SK-N-SH (cell line): ENCODE data around the gene PELI3. TPM values are rescaled to one million over a fixed set of nuclear protein-coding genes. Genes with fewer than 3 reads are reported as not detected.
A peak's percentile ranks its signal among the peaks of the same experiment; 100 is the strongest.

ENCODE experiments used
- CTCF ChIA-PET: fragments of 300-600, 350-600 bp; formaldehyde crosslinking; extraction: SDS; loops from one replicate; lab custom pipeline; 2021; lab: Yijun Ruan, JAX
- POLR2A ChIA-PET: fragments of 350-600 bp; sonication (Branson Sonifier 250); formaldehyde crosslinking; extraction: SDS; loops from one replicate; lab custom pipeline; 2020; ENCODE audit warnings: antibody characterized with exemption, inconsistent platforms; lab: Yijun Ruan, JAX
- DNase-seq: peaks from one replicate; pipeline ENCODE4 v3.0.0; 2012
- H2AFZ ChIP-seq: fragments of 200-600 bp; sonication (generic); 2 replicates; pipeline ENCODE4 v1.8.1; 2016; ENCODE audit warnings: antibody characterized with exemption, mild to moderate bottlenecking, low read depth
- H3F3A ChIP-seq: fragments of 200-600 bp; sonication (generic); replicated peaks from 2 replicates; pipeline ENCODE3; 2016; ENCODE audit warnings: antibody characterized with exemption, mild to moderate bottlenecking; ENCODE audit not compliant: insufficient read depth
- H3K27ac ChIP-seq, 2 experiments: fragments of 200-500 bp in 1 of 2; fragments of 200-600 bp in 1 of 2; sonication (Bioruptor generic) in 1 of 2; sonication (generic), shearing (Covaris generic) in 1 of 2; 2 replicates each; pipeline versions ENCODE4 v1.5.1 to v1.6.1; 2014 to 2016; ENCODE audit warnings: low read depth in 2 of 2, inconsistent platforms in 1 of 2, low read length in 1 of 2, mild to moderate bottlenecking in 1 of 2, mixed read lengths in 1 of 2
- H3K27me3 ChIP-seq: fragments of 200-600 bp; sonication (generic), shearing (Covaris generic); 2 replicates; pipeline ENCODE4 v1.6.1; 2016; ENCODE audit warnings: mixed run types; ENCODE audit not compliant: insufficient read depth
- H3K36me3 ChIP-seq, 2 experiments: fragments of 200-500 bp in 1 of 2; fragments of 200-600 bp in 1 of 2; sonication (Bioruptor generic) in 1 of 2; sonication (generic) in 1 of 2; replicated peaks in 1 of 2; 2 replicates each; pipeline versions ENCODE3 to v1.5.1; 2014 to 2016; ENCODE audit warnings: low read length in 1 of 2, mild to moderate bottlenecking in 1 of 2; ENCODE audit not compliant: insufficient read depth in 2 of 2, control insufficient read depth in 1 of 2
- H3K4me1 ChIP-seq, 2 experiments: fragments of 200-500 bp in 1 of 2; fragments of 200-600 bp in 1 of 2; sonication (Bioruptor generic) in 1 of 2; sonication (generic), shearing (Covaris generic) in 1 of 2; 2 replicates each; pipeline versions ENCODE4 v1.5.1 to v1.6.1; 2014 to 2016; ENCODE audit warnings: low read depth in 1 of 2, low read length in 1 of 2, mixed run types in 1 of 2; ENCODE audit not compliant: insufficient read depth in 2 of 2, control insufficient read depth in 1 of 2
- H3K4me2 ChIP-seq: fragments of 200-600 bp; sonication (generic), shearing (Covaris generic); 2 replicates; pipeline ENCODE4 v1.6.1; 2017; ENCODE audit warnings: mixed run types
- H3K4me3 ChIP-seq, 2 experiments: fragments of 200-500 bp in 1 of 2; fragments of 200-600 bp in 1 of 2; sonication (Bioruptor generic) in 1 of 2; sonication (generic), shearing (Covaris generic) in 1 of 2; 2 replicates each; pipeline versions ENCODE4 v1.5.1 to v1.8.1; 2014 to 2016; ENCODE audit warnings: low read depth in 2 of 2, inconsistent platforms in 1 of 2, low read length in 1 of 2, mild to moderate bottlenecking in 1 of 2, mixed read lengths in 1 of 2, moderate library complexity in 1 of 2
- H3K79me2 ChIP-seq: fragments of 200-600 bp; sonication (generic); 2 replicates; pipeline ENCODE4 v1.8.1; 2017; ENCODE audit warnings: mild to moderate bottlenecking; ENCODE audit not compliant: insufficient read depth
- H3K9ac ChIP-seq: fragments of 200-600 bp; sonication (generic); 2 replicates; pipeline ENCODE4 v1.6.1; 2017; ENCODE audit warnings: mixed run types
- H3K9me2 ChIP-seq: fragments of 200-600 bp; sonication (generic); 2 replicates; pipeline ENCODE4 v1.6.1; 2017; ENCODE audit warnings: mixed run types
- H3K9me3 ChIP-seq: fragments of 200-600 bp; sonication (generic); 2 replicates; pipeline ENCODE4 v1.6.1; 2017; ENCODE audit warnings: mixed run types, mild to moderate bottlenecking, moderate library complexity
- H4K20me1 ChIP-seq: fragments of 200-600 bp; sonication (generic); 2 replicates; pipeline ENCODE4 v1.6.1; 2017; ENCODE audit warnings: mild to moderate bottlenecking, mixed run types; ENCODE audit not compliant: insufficient read depth
- CHD2 ChIP-seq: fragments of 150-350 bp; IDR thresholded peaks from 2 replicates; pipeline ENCODE4 v1.6.1; 2018; ENCODE audit warnings: low read length; ENCODE audit not compliant: partially characterized antibody
- CTCF ChIP-seq: fragments of 200-600 bp; sonication (generic); IDR thresholded peaks from 2 replicates; pipeline ENCODE4 v1.6.1; 2017; ENCODE audit warnings: antibody characterized with exemption, mild to moderate bottlenecking, moderate library complexity
- FOXM1 ChIP-seq: IDR thresholded peaks from 2 replicates; pipeline ENCODE4 v1.4.0; 2012; ENCODE audit warnings: low read depth, mild to moderate bottlenecking
- GABPA ChIP-seq: IDR thresholded peaks from 2 replicates; pipeline ENCODE4 v1.4.0; 2012; ENCODE audit warnings: low read depth, mild to moderate bottlenecking
- MAX ChIP-seq: IDR thresholded peaks from 2 replicates; pipeline ENCODE4 v1.4.0; 2012; ENCODE audit warnings: low read depth
- MEF2A ChIP-seq: IDR thresholded peaks from 2 replicates; pipeline ENCODE4 v1.4.0; 2012; ENCODE audit warnings: low read depth, borderline replicate concordance
- NFIC ChIP-seq: IDR thresholded peaks from 2 replicates; pipeline ENCODE4 v1.4.0; 2012; ENCODE audit warnings: borderline replicate concordance
- NRF1 ChIP-seq: IDR thresholded peaks from 2 replicates; pipeline ENCODE4 v1.6.1; 2012; ENCODE audit warnings: low read depth, mild to moderate bottlenecking, low read length
- RCOR1 ChIP-seq: fragments of 150-350 bp; IDR thresholded peaks from 2 replicates; pipeline ENCODE4 v1.6.1; 2017; ENCODE audit warnings: antibody characterized with exemption, low read length
- RFX5 ChIP-seq: IDR thresholded peaks from 2 replicates; pipeline ENCODE4 v1.6.1; 2012; ENCODE audit warnings: mild to moderate bottlenecking, improper control_type of control experiment, low read length
- RXRA ChIP-seq: IDR thresholded peaks from 2 replicates; pipeline ENCODE4 v1.4.0; 2012; ENCODE audit warnings: low read depth, mild to moderate bottlenecking, borderline replicate concordance
- SMC3 ChIP-seq: IDR thresholded peaks from 2 replicates; pipeline ENCODE4 v1.6.1; 2012; ENCODE audit warnings: low read depth, low read length, improper control_type of control experiment
- USF2 ChIP-seq: fragments of 150-350 bp; IDR thresholded peaks from 2 replicates; pipeline ENCODE4 v1.6.1; 2017; ENCODE audit warnings: antibody characterized with exemption, low read length, low read depth, borderline replicate concordance
- ZBTB33 ChIP-seq: IDR thresholded peaks from 2 replicates; pipeline ENCODE4 v1.4.0; 2012; ENCODE audit warnings: low read depth, borderline replicate concordance
- WGBS: methylation state at CpG from one replicate; pipeline ENCODE4 v1.1.6; 2017; ENCODE audit warnings: low lambda C conversion rate; 5-methylcytosine and 5-hydroxymethylcytosine counted together
- polyA plus RNA-seq, 3 experiments: library from polyadenylated mRNA; depleted of rRNA; stranded (reverse); fragments of >200 nt; gene quantifications; 2 replicates each; pipeline ENCODE4 v1.2.3, GENCODE V29; 2012
- TF ChIP-seq, protein P1 (sequence below): IDR thresholded peaks from 2 replicates; pipeline ENCODE4 v1.4.0; 2012; ENCODE audit warnings: low read depth, borderline replicate concordance

PELI3 gene
- polyA plus RNA-seq, 1 of the 3 experiments (the other 2 are of a cell fraction) = 7.0 TPM

DNA sequence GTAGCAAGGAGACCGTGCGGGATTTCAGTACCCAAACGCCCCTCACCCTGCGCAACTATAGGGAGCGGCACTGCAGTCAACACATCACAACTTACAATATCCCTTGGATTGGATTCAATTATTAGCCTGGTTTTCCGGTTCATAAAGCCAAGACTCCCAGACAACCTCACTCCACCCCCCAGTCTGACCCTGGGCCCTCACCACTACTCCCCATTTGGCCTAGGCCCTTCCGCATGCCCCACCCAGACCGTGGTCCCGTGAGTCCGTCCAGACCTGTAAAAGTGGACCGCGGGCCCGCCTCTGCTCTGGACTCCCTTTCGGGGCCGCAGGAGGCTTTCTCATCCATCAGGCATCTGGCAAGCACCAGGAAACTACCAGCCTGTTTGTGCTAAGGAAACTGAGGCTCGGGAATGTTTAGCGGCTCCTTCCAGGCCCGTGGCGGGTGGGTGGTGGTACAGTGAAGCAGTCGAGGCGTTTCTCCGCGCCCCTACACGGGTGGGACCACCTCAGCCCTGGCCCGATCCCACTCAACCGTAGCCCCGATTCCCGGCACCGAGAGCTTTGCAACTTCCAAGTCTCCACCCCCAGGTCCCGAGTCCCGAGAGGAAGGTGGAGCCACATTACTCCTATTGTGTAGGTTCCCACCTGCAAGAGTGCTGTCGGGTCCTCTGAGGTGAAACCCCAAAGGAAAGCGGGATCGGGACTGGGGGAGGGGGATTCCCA lies 12.8 kb downstream of the PELI3 start:
- CTCF ChIA-PET = interaction anchor here (0.8 to 3.8 kb wide), 15 partner anchors 10 to 199 kb away, joined by 3 to 32 read pairs (median 6); partner anchors contain the start of genes BBS1, MRPL11 and PELI3
- Histone ChIP-seq H4K20me1 (no peaks in the 10 kb centered on the region), H3K79me2 (peaks cover 17% of the 10 kb centered on the region; the same call in 1 of the 2 replicates), H3K4me2 (peak overlapping the region; percentile 98), H3K9ac (peak overlapping the region; percentile 93), H3K9me3 (no peaks in the 10 kb centered on the region), H3K27me3 (no peaks in the 10 kb centered on the region), H3K4me1 (peaks cover 0 to 15% of the 10 kb centered on the region in 2 experiments; a peak in 2 of 4 replicates), H3K4me3 (peak overlapping the region; percentile 64 to 82), H3K27ac (peak overlapping the region; percentile 85 to 93), H3F3A (no peaks in the 10 kb centered on the region), H2AFZ (peak overlapping the region; percentile 71), H3K36me3 (peaks cover 0 to 7% of the 10 kb centered on the region in 2 experiments), H3K9me2 (no peaks in the 10 kb centered on the region)
- under 1% methylated on average over 21 of the region's 34 CpGs for WGBS
- TF ChIP-seq GABPA = peak; percentile 24; the same call in 1 of the 2 replicates
- TF ChIP-seq, protein P1, sequence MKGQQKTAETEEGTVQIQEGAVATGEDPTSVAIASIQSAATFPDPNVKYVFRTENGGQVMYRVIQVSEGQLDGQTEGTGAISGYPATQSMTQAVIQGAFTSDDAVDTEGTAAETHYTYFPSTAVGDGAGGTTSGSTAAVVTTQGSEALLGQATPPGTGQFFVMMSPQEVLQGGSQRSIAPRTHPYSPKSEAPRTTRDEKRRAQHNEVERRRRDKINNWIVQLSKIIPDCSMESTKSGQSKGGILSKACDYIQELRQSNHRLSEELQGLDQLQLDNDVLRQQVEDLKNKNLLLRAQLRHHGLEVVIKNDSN = no peak
- POLR2A ChIA-PET = interaction anchor here (0.9 to 2.7 kb wide), 11 partner anchors 10 to 366 kb away, joined by 3 to 18 read pairs (median 6); partner anchors contain the start of genes BBS1, BRMS1, MRPL11 and PELI3
- peak; percentile 66 for DNase-seq

GRCh38 chr11:66480117-66480938 lies 13.6 kb downstream of the PELI3 start, which contains the start of gene DPP3:
TSS of gene DPP3 (plus strand) at chr11:66480434. CDS start at chr11:66482201, 1,767 bp downstream.
- POLR2A ChIA-PET = interaction anchor here (0.9 to 2.7 kb wide), 11 partner anchors 10 to 365 kb away, joined by 3 to 18 read pairs (median 6); partner anchors contain the start of genes BBS1, BRMS1, MRPL11 and PELI3
- DNase-seq = peak; percentile 99
- H3K9ac ChIP-seq = peak within 1 kb of the TSS; percentile 93
- H3K4me1 ChIP-seq = peaks cover 0 to 15% of the 10 kb centered on the region in 2 experiments; a peak in 2 of 4 replicates
- H3K27me3 ChIP-seq = no peaks in the 10 kb centered on the region
- no peaks in the 10 kb centered on the region for H3F3A ChIP-seq
- H3K9me3 ChIP-seq = no peaks in the 10 kb centered on the region
- no peaks in the 10 kb centered on the region for H3K9me2 ChIP-seq
- H2AFZ ChIP-seq = peak within 1 kb of the TSS; percentile 71
- H3K27ac ChIP-seq = peak within 1 kb of the TSS; percentile 85 to 93
- peak within 1 kb of the TSS; percentile 64 to 82 for H3K4me3 ChIP-seq
- CTCF ChIA-PET = interaction anchor here (0.9 to 3.8 kb wide), 10 partner anchors 9 to 169 kb away, joined by 3 to 32 read pairs (median 5); partner anchors contain the start of genes MRPL11 and PELI3
- H3K36me3 ChIP-seq = peaks cover 0 to 5% of the 10 kb centered on the region in 2 experiments
- 7% methylated on average over 17 of the region's 62 CpGs for WGBS
- no peaks in the 10 kb centered on the region for H4K20me1 ChIP-seq
- H3K4me2 ChIP-seq = peak within 1 kb of the TSS; percentile 98
- peaks cover 17% of the 10 kb centered on the region; the same call in 1 of the 2 replicates for H3K79me2 ChIP-seq
- TF ChIP-seq RCOR1 = peak; percentile 38; the same call in 1 of the 2 replicates
- no peak for TF ChIP-seq USF2
- peak; percentile 67 for TF ChIP-seq CHD2
- peak; percentile 27; the same call in 1 of the 2 replicates for TF ChIP-seq ZBTB33
- no peak for TF ChIP-seq FOXM1
- TF ChIP-seq NRF1 = no peak
- TF ChIP-seq RXRA = no peak
- no peak for TF ChIP-seq SMC3
- TF ChIP-seq CTCF = no peak
- TF ChIP-seq MEF2A = no peak
- peak; percentile 78 for TF ChIP-seq MAX
- peak; percentile 45; the same call in 1 of the 2 replicates for TF ChIP-seq NFIC
- no peak for TF ChIP-seq RFX5
